Activated T-cell treated with anti-CD3 and anti-CD28 coated beads, Interleukin-2, amount 50 U/mL, for 72 hours (primary cell): ENCODE results near the gene SPSB2. TPM values are rescaled to one million over a fixed set of nuclear protein-coding genes. Genes with fewer than 3 reads are reported as not detected.
"Not testable (repeated sequence)": the region's sequence is repeated elsewhere in the genome, so short reads cannot be mapped to it uniquely, and the experiment has no call there.

ENCODE experiments used
- ATAC-seq, 2 donors: fragments of 150-1000 bp; cut with Tn5 transposase; replicated peaks in 1 of 2; 2 replicates each; pipeline ENCODE4 v1.10.0; 2021; ENCODE audit warnings: moderate library complexity in 2 of 2, mild to moderate bottlenecking in 1 of 2
- DNase-seq, 2 donors: peaks; one replicate each; pipeline ENCODE4 v3.0.0; 2021 to 2022; ENCODE audit warnings: mixed read lengths in 1 of 2
- H3K27ac Mint-ChIP-seq: one replicate; pipeline ENCODE4 v1.8.0; 2022; ENCODE audit warnings: mild to moderate bottlenecking, moderate library complexity, mixed read lengths
- H3K27me3 Mint-ChIP-seq: one replicate; pipeline ENCODE4 v1.8.0; 2022; ENCODE audit warnings: low read depth, mixed read lengths
- H3K36me3 Mint-ChIP-seq, 2 donors: one replicate each; pipeline ENCODE4 v1.8.0; 2022; ENCODE audit warnings: mixed read lengths in 2 of 2, mild to moderate bottlenecking in 1 of 2; ENCODE audit not compliant: insufficient read depth in 2 of 2
- H3K4me1 Mint-ChIP-seq: one replicate; pipeline ENCODE4 v1.8.0; 2022; ENCODE audit warnings: low read depth, mixed read lengths
- H3K4me3 Mint-ChIP-seq, 2 donors: one replicate each; pipeline ENCODE4 v1.8.0; 2022; ENCODE audit warnings: mild to moderate bottlenecking in 2 of 2, mixed read lengths in 2 of 2, moderate library complexity in 2 of 2
- H3K9me3 Mint-ChIP-seq, 2 donors: one replicate each; pipeline ENCODE4 v1.8.0; 2022; ENCODE audit warnings: mixed read lengths in 2 of 2
- total RNA-seq, 2 donors: library from RNA; stranded (reverse); gene quantifications; one replicate each; pipeline ENCODE4 v1.2.3, GENCODE V29; 2022

Gene SPSB2
- total RNA-seq, 2 donors from 2014 or later = 9.6 to 10.4 TPM

DNA sequence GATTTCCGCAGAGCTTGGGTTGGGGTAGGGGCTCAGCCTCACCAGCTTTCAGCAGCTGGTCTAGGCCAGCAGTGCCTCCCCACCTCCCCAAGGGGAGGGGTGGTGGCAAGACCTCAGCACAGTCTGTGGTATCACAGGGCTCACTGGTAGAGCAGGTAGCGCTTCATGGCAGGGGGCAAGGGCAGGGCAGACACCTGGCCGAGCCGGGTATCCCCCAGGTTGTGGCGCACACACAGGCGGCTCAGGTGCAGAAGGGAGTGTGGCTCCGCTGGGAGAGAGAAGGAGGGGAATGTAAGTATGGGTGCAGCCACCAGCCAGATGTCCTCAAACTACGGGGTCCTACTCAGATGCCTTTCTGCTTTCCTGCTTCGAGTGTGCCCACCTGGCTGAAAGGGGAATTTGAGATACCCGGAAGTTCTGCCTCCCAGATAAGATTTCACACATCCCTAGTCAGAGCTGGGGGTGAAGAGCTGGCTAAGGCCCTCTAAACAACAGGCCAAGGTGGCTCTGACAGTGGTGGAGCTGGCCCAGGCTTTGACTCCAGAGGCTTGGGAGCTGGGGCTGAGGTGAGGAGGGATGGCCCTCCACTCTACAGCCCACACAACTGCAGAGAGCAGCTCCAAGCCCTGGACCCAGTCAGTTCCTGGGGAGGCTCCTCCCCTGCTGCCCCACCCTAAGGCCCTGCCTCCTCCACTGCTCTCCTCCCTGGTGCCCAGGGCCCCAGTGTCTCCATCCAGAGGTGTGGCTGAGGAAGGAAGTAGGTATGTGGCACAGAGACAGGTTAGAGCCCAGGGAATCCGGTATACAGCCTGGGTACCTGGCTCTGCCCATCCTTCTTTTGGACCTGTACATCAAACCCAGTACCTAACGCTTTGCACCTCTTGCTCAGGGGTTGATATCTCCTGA lies 1.8 kb downstream of the SPSB2 start:
- Mint-ChIP-seq H3K36me3 (peaks cover 18 to 21% of the 10 kb centered on the region in 2 donors), H3K4me3 (peak overlapping the region; percentile 97 to 98), H3K27me3 (no peaks in the 10 kb centered on the region), H3K27ac (peak overlapping the region; percentile 69), H3K9me3 (no peaks in the 10 kb centered on the region), H3K4me1 (peaks cover 63% of the 10 kb centered on the region)
- no peak for ATAC-seq
- DNase-seq = peak; percentile 39 to 50

DNA sequence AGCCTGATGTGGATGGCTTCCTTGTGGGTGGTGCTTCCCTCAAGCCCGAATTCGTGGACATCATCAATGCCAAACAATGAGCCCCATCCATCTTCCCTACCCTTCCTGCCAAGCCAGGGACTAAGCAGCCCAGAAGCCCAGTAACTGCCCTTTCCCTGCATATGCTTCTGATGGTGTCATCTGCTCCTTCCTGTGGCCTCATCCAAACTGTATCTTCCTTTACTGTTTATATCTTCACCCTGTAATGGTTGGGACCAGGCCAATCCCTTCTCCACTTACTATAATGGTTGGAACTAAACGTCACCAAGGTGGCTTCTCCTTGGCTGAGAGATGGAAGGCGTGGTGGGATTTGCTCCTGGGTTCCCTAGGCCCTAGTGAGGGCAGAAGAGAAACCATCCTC lies 2.8 kb downstream of the SPSB2 start:
- not testable (repeated sequence) for DNase-seq, H3K27me3 Mint-ChIP-seq, ATAC-seq, H3K9me3 Mint-ChIP-seq
- H3K27ac Mint-ChIP-seq = peak overlapping the region; percentile 55
- H3K36me3 Mint-ChIP-seq = peaks cover 15 to 18% of the 10 kb centered on the region in 2 donors
- peaks cover 72% of the 10 kb centered on the region for H3K4me1 Mint-ChIP-seq
- H3K4me3 Mint-ChIP-seq = peak overlapping the region; percentile 97 to 98

DNA sequence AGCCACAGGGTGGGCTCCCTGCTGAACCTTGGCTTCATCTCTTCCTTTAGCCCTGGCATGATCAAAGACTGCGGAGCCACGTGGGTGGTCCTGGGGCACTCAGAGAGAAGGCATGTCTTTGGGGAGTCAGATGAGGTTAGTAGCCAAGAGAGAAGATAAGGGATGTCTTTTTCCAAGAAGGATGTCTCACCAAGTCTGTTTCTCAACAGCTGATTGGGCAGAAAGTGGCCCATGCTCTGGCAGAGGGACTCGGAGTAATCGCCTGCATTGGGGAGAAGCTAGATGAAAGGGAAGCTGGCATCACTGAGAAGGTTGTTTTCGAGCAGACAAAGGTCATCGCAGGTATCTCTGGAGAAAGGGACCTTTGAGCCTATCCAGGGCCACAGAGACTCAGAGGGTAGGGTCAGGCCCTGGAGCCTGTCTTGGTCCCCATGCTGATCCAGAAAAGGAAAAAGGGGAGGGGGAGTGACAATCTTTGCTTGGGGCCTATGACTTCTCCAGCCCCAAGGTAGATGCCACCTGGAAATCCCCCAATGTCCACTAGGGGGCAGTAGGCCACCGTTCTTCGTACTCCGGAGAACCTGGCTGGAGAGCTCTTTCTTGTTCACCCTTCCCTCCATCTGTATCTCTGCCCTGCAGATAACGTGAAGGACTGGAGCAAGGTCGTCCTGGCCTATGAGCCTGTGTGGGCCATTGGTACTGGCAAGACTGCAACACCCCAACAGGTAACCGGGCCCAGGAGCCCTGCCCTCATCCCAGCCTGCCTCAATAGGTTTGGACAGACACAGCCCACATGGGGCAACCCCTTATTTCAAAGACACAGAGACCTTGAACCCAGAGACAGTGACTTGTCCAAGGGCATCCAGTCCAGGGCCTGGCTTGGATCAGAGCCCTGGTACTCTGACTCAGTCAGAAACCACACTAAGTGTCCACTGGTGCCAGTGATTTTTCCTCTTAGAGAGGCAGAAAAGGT lies 3.8 kb downstream of the SPSB2 start:
- Mint-ChIP-seq H3K4me3 (peak overlapping the region; percentile 97 to 98), H3K4me1 (peaks cover 72% of the 10 kb centered on the region), H3K27me3 (no peaks in the 10 kb centered on the region), H3K9me3 (no peaks in the 10 kb centered on the region), H3K27ac (peak overlapping the region; percentile 96), H3K36me3 (peaks cover 15 to 18% of the 10 kb centered on the region in 2 donors)
- ATAC-seq (no peak), DNase-seq (peak; percentile 86 to 88)

DNA sequence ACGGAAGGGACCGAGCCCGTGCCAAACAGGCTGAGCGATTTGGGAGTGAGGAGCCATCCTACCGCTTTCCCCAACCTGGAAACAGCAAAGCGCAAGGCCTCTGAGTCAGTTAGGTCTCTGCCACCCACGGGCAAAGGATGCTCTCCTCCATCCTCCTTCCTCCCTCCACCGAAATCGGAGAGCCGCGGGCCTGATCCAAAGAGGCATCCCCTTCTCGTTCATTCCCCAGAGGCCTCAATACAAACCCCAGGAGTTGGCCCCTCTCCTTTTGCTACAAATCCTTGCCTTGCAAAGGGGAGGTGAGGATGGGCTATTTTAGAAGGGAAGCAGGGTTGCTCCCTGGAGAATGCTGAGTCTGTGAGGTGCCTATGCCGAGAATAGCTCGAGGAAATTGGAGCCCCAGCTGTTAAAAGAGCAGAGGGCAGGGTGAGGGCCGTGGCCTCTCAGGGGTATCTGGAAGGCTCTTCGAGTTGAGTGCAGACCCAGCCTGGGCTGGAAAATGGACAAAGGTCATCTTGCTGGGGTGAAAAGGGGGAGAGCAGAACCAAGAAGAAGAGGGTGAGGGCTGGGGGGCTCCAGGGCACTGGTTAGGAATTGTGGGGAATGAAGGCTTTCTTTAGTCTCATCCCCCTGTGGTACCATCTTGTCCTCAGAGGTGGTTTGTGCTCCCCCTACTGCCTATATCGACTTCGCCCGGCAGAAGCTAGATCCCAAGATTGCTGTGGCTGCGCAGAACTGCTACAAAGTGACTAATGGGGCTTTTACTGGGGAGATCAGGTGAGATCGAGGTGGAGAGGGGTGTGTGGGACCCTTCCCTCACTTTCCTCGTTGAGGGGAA lies 4.7 kb downstream of the SPSB2 start:
- DNase-seq = peak in 1 of 2 donors; percentile 27

DNA sequence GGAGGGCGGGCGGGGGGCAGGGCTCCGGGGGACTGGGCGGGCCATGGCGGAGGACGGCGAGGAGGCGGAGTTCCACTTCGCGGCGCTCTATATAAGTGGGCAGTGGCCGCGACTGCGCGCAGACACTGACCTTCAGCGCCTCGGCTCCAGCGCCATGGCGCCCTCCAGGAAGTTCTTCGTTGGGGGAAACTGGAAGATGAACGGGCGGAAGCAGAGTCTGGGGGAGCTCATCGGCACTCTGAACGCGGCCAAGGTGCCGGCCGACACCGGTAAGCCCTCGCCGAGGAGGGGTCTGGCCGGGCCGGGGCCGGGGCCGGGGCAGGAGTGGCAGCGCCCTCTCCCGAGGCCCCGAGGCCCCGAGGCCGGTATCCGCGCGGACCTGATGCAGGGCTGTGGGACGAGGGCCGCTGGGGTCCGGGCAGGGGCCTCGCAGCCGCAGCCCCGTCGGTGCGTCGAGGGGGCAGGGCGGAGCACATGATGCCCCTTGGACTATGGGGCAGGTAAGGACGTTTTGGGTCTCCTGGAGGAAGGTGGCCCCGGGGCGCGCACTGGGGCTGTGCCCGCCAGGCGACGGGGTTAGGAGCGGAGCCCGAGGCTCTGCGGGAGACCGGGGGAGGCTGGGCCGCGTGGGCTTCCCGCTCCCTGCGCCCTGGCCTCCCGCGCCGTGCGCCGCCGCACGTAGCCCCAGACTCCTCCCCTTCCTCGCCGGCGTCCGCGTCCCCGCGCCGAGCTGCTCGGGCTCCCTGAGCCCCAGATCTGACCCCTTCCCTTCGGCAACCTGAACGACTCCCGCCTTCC lies 5.5 kb downstream of the SPSB2 start, which contains the start of gene TPI1:
TSS of gene TPI1 (plus strand) at position 119 of the 798 bp plus-strand sequence. CDS start at position 155, 36 bp downstream.
- Mint-ChIP-seq H3K4me1 (peaks cover 63% of the 10 kb centered on the region), H3K36me3 (peaks cover 19 to 21% of the 10 kb centered on the region in 2 donors)

More for the DNA sequence above, 4.7 kb downstream of the SPSB2 start:
- peaks cover 66% of the 10 kb centered on the region for H3K4me1 Mint-ChIP-seq
- no peaks in the 10 kb centered on the region for H3K27me3 Mint-ChIP-seq
- H3K36me3 Mint-ChIP-seq = peaks cover 16 to 18% of the 10 kb centered on the region in 2 donors
- peak in 1 of 2 donors; percentile 1 for ATAC-seq
- H3K27ac Mint-ChIP-seq = peak overlapping the region; percentile 96
- no peaks in the 10 kb centered on the region for H3K9me3 Mint-ChIP-seq
- H3K4me3 Mint-ChIP-seq = peak overlapping the region; percentile 97 to 98

DNA sequence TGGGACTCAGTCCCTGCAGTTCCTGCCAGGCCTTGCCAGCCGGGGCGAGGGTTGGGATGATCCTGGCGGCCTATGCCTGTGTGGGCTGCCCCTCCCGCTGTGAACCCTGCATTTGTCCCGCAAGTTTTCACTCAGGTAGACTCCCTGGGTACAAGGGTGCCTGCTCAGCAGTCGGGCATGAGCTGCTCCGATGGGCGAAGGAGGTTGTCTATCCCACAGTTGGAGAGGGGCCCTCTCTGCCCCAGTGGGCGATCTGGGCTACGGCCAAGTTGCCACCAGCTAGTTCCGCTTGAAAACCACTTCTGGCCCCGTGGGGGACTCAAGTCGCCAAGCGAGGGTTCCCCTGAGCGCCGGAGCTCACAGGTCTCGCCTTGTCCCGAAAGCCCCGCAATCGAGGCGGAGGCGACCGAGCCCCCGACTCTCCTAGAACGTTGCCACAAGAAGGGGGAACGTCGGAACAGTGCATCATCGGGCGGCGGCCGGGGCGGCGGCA lies 6.1 kb downstream of the SPSB2 start:
- peak overlapping the region; percentile 98 for H3K27ac Mint-ChIP-seq
- H3K27me3 Mint-ChIP-seq = no peaks in the 10 kb centered on the region
- DNase-seq = no peak
- ATAC-seq = peak; percentile 5 to 6
- H3K36me3 Mint-ChIP-seq = peaks cover 20 to 21% of the 10 kb centered on the region in 2 donors
- peak overlapping the region; percentile 94 to 98 for H3K4me3 Mint-ChIP-seq
- peaks cover 57% of the 10 kb centered on the region for H3K4me1 Mint-ChIP-seq
- H3K9me3 Mint-ChIP-seq = no peaks in the 10 kb centered on the region

More for the DNA sequence above, 5.5 kb downstream of the SPSB2 start, which contains the start of gene TPI1:
- H3K27me3 Mint-ChIP-seq = no peaks in the 10 kb centered on the region
- peak within 1 kb of the TSS; percentile 98 for H3K27ac Mint-ChIP-seq
- DNase-seq = peak; percentile 85 to 88
- peak within 1 kb of the TSS; percentile 97 to 98 for H3K4me3 Mint-ChIP-seq
- ATAC-seq = peak; percentile 74 to 75
- H3K9me3 Mint-ChIP-seq = no peaks in the 10 kb centered on the region

DNA sequence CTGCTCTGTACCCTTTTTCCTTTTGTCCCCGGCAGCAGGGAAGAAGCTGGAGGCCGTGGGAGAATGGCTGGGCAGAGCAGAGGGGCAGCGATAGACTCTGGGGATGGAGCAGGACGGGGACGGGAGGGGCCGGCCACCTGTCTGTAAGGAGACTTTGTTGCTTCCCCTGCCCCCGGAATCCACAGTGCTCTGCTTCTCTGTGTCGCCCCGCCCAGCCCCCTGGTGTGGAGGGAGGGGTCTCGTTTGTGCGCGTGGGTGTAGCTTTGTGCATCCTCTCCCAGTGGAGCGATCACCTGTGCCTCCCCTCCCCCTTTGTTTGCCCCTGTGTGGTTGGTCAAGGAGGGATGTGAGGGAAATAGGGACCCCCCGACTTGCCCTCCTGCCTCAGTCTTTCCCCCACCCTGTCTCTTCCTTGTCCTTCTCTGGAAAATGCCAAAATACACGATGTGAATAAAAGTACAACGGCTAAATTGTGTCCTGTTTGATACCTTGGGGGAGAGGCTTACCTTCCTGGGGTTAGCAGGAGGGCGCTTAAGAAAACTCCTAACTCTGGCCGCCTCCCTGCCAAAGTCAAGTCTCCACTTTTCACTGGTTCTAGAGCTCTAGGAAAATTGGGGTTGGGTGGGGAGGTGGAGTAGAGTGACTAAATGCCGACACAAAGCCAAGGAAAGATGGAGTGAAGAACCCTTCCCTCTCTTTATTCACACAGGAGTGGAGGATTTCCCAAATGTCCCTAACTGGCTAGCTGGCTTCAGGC lies 6.8 kb downstream of the SPSB2 start:
- H3K9me3 Mint-ChIP-seq = no peaks in the 10 kb centered on the region
- H3K4me1 Mint-ChIP-seq = peaks cover 50% of the 10 kb centered on the region
- H3K27ac Mint-ChIP-seq = no peak overlapping the region
- DNase-seq = no peak
- no peak for ATAC-seq
- H3K4me3 Mint-ChIP-seq = peak overlapping the region; percentile 94 to 98
- H3K27me3 Mint-ChIP-seq = no peaks in the 10 kb centered on the region
- H3K36me3 Mint-ChIP-seq = peaks cover 20 to 21% of the 10 kb centered on the region in 2 donors

DNA sequence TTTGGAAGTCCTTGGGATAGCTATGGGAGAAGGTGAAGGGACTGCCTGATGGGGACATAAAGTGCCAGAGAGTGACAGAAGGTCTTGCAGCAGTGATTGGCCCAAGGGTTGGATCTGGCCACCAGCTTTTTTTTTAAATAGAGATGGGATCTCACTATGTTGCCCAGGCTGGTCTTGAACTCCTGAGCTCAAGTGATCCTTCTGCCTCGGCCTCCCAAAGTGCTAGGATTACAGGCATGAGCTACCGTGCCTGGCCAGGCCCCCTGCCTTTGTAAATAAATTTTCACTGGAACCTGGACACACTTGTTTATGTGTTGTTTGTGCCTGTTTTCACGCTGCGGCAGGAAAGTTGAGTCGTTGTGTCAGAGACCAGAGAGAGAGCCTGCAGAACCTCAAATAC lies 7.8 kb downstream of the SPSB2 start:
- not testable (repeated sequence) for H3K27me3 Mint-ChIP-seq, H3K9me3 Mint-ChIP-seq, ATAC-seq, H3K4me3 Mint-ChIP-seq, H3K27ac Mint-ChIP-seq, DNase-seq
- H3K36me3 Mint-ChIP-seq = peaks cover 21 to 23% of the 10 kb centered on the region in 2 donors
- peaks cover 40% of the 10 kb centered on the region for H3K4me1 Mint-ChIP-seq

DNA sequence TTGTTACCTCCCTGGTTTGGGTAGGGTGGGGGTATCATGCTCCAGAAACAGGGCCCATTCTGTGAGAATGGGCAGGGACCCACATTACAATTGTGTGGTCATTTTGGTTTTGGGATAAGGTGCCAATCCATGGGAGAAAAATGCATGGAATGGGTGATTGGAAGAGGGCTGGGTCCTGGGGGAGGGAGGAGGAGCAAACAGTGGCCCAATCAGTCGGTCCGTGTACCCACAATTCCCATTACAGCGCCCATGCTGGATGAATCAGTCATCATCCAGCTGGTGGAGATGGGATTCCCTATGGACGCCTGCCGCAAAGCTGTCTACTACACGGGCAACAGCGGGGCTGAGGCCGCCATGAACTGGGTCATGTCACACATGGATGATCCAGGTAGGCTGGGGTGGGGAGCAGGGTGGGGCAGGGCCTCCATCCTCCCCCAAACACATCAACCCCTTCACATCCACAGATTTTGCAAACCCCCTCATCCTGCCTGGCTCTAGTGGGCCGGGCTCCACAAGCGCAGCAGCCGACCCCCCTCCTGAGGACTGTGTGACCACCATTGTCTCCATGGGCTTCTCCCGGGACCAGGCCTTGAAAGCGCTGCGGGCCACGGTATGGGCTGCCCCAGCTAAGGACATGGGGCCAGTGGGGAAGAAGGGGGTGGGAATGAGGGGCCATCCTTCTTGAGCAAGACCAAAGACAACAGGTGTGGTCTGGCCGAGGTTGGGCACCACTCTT lies 9.3 kb downstream of the SPSB2 start:
- peaks cover 24% of the 10 kb centered on the region for H3K4me1 Mint-ChIP-seq
- DNase-seq (no peak), ATAC-seq (no peak)
- H3K9me3 Mint-ChIP-seq = no peaks in the 10 kb centered on the region
- H3K36me3 Mint-ChIP-seq = peaks cover 15 to 22% of the 10 kb centered on the region in 2 donors
- H3K27me3 Mint-ChIP-seq = no peaks in the 10 kb centered on the region
- no peak overlapping the region for H3K27ac Mint-ChIP-seq
- no peak overlapping the region for H3K4me3 Mint-ChIP-seq

DNA sequence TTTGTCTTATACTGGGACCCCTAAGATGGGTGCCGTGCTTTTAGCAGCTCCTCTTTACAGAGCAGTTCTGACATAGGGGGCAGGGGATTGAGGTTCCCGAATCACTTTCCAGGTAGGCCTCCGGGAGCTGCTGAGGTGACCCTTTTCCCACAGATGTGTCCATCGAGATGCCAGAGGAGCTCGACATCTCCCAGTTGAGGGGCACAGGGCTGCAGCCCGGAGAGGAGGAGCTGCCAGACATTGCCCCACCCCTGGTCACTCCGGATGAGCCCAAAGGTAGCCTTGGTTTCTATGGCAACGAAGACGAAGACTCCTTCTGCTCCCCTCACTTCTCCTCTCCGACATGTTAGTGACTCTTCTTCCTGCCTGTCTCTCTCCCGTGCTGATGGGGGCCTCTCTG lies 10.1 kb downstream of the SPSB2 start:
- peaks cover 18% of the 10 kb centered on the region for H3K4me1 Mint-ChIP-seq
- DNase-seq (no peak), ATAC-seq (no peak)
- no peaks in the 10 kb centered on the region for H3K27me3 Mint-ChIP-seq
- H3K36me3 Mint-ChIP-seq = peaks cover 11 to 20% of the 10 kb centered on the region in 2 donors
- no peak overlapping the region for H3K27ac Mint-ChIP-seq
- H3K4me3 Mint-ChIP-seq = no peak overlapping the region
- no peaks in the 10 kb centered on the region for H3K9me3 Mint-ChIP-seq
